GOT3 (cell line): ENCODE results near the gene DCTPP1.
A peak's percentile ranks its signal among the peaks of the same experiment; 100 is the strongest.

Source experiments
- DNase-seq: peaks from one replicate; lab custom pipeline; 2025; ENCODE audit warnings: mixed read lengths; lab: John Stamatoyannopoulos, UW

Gene DCTPP1

DNA sequence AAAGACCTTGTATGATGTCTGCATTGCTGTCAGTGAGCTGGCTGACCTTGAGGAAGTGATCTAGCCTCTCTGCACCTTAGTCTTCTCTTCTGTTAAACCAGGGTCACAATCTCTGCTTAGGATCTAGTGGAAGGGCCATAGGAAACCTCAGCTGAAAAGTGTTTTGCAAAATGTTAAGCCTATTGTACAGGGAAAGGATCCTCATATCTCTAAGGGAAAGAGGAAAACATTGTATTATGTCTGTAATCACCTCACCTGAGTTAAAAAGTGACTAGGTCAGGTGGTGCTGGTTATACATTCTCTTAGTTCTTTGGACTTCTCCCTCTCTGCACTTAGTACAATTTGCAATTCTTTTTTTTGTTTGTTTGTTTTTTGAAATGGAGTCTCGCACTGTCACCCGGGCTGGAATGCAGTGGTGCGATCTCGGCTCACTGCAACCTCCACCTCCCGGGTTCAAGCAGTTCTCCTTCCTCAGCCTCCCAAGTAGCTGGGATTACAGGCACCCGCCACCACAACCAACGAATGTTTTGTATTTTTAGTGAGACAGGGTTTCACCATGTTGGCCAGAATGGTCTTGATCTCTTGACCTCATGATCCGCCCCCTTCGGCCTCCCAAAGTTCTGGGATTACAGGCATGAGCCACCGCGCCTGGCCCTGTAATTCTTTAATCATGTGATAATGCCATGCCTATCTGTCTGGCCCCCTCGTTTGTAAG is 17.8 kb upstream of the DCTPP1 start:
- no peak for DNase-seq

DNA sequence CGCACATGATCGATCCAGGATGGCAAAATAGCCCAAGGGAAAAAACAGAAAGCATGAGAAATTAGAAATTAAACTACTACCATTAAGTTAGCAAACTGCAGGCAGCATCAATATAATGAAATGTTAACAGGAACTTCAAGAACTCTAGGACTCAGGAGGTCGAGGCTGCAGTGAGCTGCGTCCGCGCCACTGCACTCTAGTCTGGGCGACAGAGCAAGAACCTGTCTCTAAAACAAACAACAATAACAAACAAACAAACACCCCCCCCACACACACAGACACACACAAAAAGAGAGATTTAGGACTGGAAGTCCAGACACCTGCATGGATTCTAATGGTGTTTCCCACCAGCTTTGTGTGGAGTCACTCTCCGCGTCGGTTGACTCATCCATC is 16.4 kb upstream of the DCTPP1 start:
- DNase-seq = no peak

DNA sequence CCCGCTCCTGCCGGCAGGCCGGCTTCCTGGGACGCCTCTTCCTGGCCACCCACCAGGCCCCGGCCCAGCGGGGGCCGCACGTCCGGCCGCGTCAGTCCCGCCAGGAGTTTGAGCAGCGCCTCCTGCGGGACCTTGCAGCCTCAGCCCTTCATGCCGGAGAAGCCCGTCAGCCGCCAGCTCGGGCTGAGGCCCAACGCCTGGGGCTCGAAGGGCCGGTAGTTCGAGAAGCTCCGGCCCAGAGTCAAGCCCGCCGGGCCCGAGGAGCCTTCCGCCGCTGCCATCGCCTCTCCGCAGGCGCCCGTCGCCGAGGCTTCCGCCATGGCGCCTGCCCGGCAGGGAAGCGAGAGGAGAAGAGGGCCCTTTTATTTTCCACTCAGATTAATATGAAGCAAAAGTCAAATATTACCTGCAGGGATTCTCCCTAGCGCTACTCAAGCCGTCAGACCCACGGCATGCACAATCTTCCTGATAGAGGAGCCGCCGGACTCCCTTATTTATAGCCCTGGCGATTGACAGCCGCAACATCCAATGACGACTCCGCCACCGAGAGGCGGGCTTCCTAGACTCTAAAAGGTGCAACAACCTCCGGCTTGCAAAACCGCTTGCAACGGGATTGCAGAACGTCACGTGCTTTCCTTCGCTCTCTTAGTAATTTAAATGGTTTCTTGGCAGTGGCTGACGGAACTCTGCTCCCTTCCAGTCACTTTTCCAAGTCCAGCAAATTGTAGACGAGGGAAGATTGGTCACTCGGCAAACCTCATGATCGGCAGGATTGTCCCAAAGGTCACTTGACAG is 15.8 kb upstream of the DCTPP1 start, which contains the start of gene SEPHS2:
SEPHS2 (minus strand) TSS at position 467 of the 795 bp plus-strand sequence; CDS start at position 320, 147 bp downstream.
- DNase-seq = peak; percentile 86

DNA sequence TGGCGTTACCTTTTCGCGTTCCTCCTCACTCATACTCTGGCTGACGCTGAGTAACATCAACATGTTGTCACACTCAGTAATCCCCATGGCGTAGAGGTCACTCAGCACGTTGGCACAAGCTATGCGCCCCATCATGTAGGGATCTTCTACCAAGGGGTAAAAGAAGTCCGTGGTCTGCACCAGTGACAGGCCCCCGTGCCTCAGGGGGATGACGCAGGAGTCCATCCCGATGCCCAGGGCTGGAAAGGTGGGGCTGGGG is 15.2 kb upstream of the DCTPP1 start:
- no peak for DNase-seq

DNA sequence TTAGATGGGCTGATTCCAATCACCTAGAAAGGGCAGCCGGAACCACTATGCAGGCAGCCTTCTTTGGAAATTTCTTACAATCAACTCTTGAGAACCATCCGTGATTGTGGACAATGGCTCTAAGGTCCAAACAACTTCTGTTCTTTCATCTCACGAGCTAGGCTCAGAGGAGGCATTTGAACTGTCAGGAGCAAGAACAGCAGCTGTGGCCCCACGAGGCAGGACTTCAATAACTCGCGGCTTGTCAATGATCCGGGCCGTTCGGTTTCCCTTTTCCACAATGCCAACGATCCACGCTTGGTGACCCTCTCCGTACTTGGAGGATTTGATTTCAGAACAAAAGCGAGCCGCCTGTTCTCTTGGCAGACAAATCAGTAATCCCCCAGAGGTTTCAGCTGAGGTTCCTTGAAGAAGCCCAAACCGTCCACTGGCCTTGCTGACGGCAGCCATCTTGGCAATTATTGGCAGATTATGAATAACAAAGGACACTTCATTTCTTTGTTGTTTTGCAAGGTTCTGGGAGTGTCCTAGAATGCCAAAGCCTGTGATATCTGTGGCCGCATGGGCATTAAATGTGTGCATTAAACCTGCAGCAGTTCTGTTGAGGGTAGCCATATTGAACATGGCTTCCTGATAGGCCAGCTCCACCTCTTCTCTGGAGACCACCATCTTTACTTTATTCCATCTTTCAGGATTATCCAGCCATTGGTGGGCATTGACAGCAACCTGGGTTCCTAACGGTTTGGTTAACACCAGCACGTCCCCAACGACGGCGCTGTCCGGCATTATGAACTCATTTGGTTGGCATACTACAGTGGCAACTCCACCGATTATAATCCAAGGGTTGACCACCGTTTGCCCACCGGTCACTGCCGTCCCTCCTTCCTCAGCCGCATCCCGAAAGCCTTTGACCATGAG is 14.7 kb upstream of the DCTPP1 start:
- DNase-seq = no peak

DNA sequence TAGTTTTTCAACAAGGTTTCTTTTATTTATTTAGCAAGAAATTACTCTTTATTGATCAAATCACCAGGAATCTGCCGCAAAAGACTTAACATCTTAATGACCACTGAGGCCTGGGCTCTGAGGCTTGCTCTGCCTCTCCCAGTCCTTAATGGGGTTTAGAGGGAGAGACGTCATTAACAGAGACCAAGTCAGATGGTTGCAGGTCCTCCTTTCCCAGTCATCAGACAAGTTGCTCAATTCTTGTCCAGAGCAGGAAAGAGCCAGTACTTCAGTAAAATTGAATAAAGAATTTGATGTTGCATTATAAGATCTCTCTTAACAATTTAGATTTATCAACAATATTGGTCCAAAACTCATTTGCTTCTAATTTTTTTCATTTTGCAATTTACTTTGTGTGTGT is 13.8 kb upstream of the DCTPP1 start:
- DNase-seq = no peak

DNA sequence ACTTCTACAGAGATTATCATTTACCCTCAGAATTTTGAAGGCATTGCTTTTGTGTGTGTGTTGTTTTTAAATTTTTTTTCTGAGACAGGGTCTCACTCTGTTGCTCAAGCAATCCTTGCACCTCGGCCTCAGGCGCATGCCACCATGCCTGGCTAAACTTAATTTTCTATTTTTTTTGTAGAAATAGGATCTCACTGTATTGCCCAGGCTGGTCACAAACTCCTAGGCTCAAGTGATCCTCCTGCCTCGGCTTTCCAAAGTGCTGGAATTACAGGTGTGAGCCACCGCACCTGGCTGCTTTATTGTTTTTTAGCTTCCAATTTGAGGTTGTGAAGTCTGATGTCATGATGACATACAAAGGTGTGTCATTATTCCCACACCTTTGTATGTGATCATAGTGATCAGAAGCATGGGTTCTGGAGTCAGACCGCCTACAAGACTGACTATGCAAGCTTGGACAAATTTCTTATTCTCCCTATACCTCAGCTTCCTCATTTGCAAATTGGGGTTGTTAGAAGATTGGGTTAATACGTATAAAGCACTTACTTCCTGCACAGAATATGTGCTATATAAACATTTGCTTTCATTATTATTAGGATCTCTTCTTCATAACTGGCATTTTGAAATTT is 10.0 kb upstream of the DCTPP1 start:
- DNase-seq = no peak

DNA sequence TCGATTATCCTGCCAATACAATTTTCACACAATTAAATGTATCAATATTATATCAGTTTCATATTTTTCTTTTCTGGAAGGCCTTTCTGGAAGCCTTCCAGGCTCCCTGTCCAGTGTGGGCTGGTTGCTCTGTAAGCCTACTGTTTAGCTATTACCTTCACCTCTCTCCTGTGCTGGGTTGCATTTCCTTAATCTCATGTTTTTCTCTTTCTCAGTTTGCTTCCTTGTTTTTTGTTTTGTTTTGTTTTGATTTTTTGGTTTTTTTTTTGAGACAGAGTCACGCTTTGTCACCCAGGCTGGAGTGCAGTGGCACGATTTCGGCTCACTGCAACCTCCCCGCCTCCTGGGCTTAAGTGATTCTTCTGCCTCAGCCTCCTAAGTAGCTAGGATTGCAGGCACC is 9.0 kb upstream of the DCTPP1 start:
- no peak for DNase-seq

DNA sequence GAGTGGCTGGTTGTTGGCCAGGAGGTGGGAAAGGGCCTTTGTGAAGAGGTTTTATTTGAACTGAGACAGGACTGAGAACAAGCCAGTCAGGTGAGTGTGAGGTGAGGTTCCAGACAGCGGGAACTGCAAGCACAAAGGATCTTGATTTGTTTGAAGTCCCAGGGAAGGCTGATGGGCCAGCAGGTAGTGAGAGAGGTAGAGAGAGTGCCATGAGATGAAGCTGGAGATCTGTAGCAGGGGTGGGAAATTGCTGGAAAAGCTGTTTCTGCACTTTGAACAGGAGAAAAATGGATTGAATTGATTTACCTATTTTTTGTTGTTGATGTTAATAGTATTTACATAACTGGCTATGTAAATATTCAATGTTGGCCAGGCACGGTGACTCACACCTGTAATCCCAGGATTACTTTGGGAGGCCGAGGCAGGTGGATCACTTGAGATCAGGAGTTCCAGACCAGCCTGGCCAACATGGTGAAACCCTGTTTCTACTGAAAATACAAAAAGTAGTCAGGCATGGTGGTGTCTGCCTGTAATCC is 7.7 kb upstream of the DCTPP1 start:
- no peak for DNase-seq

DNA sequence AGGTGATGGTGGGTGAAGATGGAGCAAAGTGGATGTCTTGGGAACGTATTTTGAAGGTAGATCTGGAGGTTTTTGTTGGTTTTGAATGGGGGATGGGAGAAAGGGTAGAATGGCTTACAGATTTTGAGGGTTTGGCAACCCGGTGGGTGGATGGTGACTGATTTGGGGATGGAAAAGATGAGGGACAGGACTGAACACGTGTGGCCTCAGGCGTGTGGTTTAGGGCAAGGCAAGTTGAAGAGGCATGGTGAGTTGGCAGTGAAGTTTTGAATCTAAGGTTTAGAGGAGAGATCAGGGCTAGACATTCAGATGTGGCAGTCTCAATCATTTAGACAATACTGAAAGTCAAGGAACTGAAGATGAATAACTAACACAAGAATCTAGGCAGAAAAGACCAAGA is 5.0 kb upstream of the DCTPP1 start:
- no peak for DNase-seq

DNA sequence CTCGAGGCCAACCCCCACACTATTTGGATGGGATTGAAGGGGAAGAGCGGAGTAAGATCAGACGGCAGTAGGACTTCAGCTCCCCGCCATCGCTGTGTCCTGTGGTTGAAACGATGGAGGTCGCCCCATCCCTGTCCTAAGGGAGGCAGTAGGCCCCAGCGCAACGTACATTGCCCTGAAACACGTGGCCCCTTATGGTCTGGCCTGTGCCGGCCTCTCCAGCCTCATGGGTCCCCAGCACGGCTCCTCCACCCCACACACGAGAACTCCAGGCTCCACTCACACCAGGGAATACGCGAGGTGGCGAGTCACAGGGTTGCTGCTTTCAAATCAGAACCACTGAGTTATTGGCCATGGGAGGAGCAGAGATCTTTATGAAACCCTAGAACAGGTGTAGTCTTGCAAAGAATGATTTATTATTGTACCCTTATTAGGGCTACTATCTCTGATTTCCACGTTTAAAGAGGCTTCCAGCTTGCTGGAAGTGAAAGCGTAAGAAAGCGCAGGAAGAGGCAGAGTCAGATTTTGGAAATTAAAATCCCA is 669 bp upstream of the DCTPP1 start:
- no peak for DNase-seq

DNA sequence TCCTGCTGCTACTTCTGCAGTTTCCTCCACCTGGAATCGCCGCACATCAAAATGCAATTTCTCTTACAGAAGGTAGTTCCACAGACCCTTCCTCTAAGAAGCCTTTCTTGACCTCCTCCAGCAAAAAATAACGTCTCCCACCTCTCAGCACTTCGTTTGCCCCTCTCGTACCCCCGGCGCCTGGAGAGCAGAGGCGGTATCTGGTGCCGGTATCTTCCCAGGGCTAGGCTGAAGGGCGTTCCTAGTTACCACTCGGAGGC is 482 bp downstream of the DCTPP1 start:
- DNase-seq = no peak

DNA sequence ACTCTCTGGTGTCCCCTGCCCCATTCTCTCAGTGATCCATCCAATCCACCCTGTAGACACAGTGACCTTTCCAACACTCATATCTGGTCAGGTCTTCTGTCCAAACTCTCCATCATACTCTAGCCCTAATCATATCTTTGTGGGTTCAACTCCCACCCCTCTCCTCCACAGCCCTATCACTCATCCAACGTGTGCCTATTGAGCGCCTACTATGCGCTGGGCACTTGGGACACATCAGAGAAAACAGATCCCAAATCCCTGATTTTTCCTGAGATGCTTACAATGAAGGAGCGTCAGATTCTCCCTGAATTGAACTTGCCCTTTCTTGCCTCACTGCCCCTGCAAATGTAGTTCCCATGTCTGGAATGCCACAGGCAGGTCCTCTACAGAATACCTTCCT is 1.8 kb downstream of the DCTPP1 start:
- DNase-seq = no peak

DNA sequence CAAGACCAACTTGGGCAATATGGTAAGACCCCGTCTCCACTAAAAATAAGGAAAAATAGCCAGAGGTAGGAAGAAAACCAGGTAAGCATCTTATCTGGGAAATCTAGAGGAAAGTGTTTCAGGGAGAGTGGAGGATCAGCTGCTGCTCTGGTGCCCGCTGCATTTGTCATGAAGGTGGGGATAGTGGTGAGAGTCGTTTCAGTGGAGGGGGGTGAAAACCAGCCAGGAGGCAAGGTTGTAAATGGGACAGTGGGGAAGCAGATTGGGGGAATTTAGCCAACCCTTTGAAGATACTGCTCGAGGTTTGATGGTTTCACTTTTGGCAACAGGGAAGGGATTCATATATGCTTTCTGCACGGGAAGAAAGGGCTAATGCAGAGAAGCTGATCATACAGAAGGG is 8.8 kb downstream of the DCTPP1 start:
- no peak for DNase-seq

DNA sequence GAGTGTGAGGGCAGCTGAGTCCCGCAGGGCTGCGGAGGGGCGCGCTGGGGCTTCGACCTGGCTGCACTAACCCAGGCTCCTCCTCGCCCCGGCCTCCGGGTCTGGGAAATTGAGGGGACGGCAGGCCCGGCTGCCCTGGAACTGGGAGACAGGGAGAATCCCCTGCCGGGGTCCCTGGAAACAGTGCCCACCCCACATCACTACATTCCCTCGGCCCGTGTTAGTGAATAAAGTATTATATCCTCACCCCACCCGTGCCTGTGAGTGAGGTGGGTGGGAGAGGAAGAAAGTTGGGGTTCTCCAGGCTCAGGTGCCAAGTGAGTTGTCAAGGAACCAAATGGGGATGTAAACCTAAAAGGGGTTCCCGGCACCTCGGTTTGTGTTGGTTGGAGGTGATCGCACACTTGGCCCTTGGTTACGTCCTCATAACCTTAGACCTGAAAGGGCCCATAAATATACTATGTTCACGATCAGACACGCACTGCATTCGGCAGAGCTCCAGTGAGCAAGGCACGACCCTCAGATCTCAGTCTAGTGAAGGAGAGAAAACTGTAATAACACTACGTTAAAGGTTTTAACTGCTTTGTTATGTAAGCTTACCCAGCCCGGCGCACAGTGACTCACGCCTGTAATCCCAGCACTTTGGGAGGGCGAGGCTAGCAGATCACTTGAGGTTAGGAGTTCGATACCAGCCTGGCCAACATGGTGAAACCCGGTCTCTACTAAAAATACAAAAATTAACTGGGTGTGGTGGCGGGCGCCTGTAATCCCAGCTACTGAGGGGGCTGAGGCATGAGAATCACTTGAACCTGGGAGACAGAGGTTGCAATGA is 11.3 kb downstream of the DCTPP1 start:
- no peak for DNase-seq

DNA sequence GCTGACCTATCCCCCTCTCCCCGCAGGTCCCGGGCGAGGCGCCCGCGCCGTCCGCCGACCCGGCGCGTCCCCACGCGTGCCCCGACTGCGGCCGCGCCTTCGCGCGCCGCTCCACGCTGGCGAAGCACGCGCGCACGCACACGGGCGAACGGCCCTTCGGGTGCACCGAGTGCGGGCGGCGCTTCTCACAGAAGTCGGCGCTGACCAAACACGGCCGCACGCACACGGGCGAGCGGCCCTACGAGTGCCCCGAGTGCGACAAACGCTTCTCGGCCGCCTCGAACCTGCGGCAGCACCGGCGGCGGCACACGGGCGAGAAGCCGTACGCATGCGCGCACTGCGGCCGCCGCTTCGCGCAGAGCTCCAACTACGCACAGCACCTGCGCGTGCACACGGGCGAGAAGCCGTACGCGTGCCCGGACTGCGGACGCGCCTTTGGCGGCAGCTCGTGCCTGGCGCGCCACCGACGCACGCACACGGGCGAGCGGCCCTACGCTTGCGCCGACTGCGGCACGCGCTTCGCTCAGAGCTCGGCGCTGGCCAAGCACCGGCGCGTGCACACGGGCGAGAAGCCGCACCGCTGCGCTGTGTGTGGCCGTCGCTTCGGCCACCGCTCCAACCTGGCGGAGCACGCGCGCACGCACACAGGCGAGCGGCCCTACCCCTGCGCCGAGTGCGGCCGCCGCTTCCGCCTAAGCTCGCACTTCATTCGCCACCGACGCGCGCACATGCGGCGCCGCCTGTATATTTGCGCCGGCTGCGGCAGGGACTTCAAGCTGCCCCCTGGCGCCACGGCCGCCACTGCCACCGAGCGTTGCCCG is 12.1 kb downstream of the DCTPP1 start:
- DNase-seq = peak; percentile 59

DNA sequence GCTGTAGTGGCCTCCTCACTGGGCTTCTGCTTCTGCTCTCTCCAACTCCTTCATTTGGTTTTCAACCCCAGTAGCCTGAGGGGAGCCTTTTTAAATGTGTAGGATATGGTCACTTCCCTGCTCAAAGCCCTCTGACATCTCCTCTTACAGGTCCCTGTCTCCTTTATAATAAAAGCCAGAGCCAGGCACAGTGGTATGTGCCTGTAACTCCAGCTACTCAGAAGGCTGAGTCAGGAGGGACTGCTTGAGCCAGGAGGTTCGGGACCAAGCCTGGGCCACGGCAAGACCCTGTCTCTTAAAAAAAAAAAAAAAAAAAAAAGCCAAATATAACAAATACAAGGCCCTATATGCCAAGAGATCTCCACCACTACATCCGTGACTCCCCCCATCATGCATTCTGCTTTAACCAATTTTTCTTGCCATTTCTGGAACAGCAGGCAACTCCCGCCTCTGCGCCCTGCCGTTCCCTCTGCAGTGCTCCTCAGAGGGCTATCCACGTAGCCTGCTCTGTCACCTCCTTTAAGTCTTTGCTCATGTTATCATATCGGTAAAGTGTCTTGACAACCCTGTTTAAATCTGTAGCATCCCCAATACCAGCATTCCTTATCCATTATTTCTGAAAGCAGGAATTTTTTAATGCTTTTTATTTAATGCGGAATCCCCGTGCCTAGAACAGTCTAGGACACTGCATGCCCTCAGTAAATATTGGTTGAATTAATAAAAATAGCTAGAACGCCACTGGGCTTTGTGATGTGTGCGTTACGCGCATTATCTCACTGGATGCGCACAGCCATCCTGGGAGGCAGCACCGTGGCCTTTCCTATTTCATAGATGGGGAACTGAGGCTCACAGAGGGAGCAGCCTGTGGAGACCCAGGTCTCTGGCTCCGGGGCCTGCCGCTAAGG is 13.0 kb downstream of the DCTPP1 start:
- DNase-seq = no peak

DNA sequence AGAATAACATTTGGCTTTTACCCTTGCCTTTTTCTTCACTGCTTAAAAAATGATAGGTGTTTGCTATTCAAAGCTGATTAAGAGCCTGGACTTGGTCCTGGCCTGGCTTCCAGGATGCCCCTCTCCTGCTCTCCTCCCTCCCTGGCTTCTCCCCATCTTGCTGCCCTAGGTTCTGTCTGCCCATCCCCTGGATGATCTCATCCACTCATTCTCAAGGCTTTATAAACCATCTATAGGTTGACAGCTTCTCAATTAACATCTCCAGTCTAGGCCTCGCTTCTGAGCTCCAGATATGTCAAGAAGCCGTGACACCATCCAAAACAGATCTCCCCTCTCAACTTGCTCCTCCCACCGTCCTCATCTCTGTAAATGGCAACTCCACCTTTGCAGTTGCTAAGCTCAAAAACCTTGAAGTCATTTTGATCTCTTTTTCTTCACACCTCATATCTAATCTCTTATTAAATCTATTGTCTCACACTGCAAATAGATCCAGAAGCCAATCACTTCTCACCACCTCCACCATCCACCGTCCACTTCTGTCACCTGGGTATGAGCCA is 13.7 kb downstream of the DCTPP1 start:
- DNase-seq = no peak

DNA sequence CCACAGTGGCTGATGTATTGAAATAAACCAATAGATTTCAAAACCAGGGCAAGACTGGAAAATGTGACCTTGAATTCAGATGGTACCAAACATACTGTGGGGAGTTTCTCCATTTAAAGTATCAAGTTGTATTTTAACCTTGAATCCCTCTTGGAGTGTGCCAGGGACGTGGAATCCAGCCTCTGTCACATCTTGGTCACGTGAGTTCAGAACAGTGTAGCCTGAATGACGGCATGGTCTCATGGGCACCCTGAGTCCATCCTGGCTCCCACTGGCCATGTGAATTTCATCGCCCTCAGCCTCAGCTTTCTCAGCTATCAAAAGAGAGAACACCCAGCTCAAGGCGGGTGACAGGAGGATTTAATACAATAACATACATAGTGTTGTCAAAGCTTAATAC is 15.7 kb downstream of the DCTPP1 start:
- DNase-seq = no peak
